ENCODE data around the gene EFCAB7. TPM values are rescaled to one million over a fixed set of nuclear protein-coding genes. Genes with fewer than 3 reads are reported as not detected.

EFCAB7 gene, protein sequence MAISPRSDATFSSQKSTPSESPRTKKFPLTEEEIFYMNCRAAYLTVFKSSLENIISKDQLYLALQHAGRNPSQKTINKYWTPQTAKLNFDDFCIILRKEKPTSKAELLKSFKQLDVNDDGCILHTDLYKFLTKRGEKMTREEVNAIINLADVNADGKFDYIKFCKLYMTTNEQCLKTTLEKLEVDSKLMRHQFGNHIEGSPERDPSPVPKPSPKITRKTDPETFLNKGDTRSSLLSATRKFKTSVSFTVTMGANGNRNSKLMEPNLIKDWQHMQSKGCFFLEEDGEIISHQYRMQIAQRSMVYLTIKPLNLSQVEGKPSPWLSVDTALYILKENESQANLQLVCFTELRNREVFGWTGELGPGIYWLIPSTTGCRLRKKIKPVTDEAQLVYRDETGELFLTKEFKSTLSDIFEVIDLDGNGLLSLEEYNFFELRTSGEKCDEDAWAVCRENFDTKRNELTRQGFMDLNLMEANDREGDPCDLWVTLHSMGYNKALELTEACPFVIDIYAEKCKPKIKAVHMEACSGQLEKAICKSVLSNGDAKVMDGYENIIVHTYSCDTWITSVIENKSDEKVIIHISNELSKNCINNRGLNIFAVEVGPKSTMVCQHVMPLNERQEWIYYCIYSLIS
- total RNA-seq = 1 to 10 TPM; 5.6 to 5.8 TPM

DNA sequence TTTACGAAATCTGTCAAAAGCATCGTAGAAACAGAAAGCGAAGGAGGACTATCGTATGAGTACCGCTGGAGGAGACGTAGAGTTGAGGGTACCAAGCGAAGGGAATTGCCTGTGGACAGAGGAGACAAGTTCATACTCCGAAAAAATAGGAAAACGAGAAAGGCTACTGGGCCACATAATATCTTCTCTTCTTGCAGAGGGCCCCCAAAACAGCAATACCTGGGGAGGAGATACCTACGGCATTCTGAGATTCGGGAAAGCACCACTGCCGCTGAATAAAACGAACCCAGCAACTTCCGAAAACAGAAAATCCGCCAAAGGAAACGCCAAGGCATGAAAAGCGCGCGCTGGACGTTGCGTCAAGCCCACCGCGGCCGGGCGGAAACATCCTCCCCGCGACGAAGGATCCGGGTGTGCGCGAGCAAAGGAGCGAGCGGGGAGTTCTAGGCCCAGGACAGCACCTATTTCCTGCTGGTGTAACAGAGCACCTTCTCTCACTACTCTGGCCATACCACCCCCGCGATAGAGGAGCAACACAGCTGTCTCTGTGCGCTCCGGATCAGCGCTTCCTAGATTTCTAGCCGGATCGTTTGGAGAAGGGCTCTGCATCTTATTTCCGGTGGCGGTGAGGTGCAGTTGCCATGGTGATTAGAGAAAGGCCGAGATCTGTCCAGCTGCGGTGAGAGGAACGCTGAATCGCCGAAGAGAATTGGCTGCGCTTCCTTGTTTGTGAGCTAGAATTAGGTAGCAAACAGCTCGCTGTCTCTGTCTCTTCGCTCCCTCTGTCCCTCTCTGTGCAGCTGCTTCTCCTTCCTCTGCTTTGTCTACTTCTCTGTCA is at the start of gene EFCAB7, which contains the start of gene ITGB3BP:
Gene EFCAB7 (plus strand): TSS at position 635 of the 838 bp plus-strand sequence. CDS start 2,048 bp downstream, outside the sequence.
Gene ITGB3BP (minus strand): TSS at position 335 of the 838 bp plus-strand sequence. CDS start 92 bp downstream, at position 243.
- POLR2A ChIA-PET = interaction anchor here (0.5 to 2.1 kb wide), 3 partner anchors 70 to 832 kb away, joined by 3 to 8 read pairs (median 4); partner anchors contain the start of gene PGM1
- Mint-ChIP-seq H3K36me3 (peaks cover 3% of the 10 kb centered on the region), H3K4me1 (ENCODE audit: low read depth) (peaks cover 27% of the 10 kb centered on the region), H3K9me3 (no peaks in the 10 kb centered on the region), H3K27me3 (no peaks in the 10 kb centered on the region), H3K4me3 (peak within 1 kb of the TSS; percentile 94), H3K27ac (peak within 1 kb of the TSS; percentile 94)
- CTCF ChIA-PET = interaction anchor here (0.6 to 0.9 kb wide), 2 partner anchors 21 to 682 kb away, joined by 3 read pairs; no protein-coding TSS in a partner anchor
- intact Hi-C loops (cut with micrococcal nuclease) = loop anchor here (1.0 to 10.0 kb wide), 5 partner anchors 70 to 1542 kb away; partner anchors contain the start of genes ALG6, FOXD3 and PGM1
- DNase-seq = peak; percentile 89

DNA sequence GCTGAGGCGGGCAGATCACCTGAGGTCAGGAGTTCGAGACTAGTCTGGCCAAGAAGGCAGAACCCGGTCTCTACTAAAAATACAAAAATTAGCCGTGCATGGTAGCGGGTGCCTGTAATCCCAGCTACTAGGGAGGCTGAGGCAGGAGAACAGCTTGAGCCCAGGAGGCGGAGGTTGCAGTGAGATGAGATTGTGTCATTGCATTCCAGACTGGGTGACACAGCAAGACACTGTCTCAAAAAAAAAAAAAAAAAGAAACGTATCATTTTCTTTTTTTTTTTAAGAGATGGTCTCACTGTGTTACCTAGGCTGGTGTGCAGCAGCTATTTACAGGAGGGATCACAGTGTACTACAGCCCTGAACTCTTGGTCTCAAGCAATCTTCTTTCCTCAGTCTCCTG is 47.6 kb upstream of the EFCAB7 start:
- H3K4me1 Mint-ChIP-seq (ENCODE audit: low read depth) = no peaks in the 10 kb centered on the region
- H3K27me3 Mint-ChIP-seq = no peaks in the 10 kb centered on the region
- no peak overlapping the region for H3K4me3 Mint-ChIP-seq
- peaks cover 4% of the 10 kb centered on the region for H3K9me3 Mint-ChIP-seq
- H3K36me3 Mint-ChIP-seq = peaks cover 15% of the 10 kb centered on the region
- intact Hi-C loops (cut with micrococcal nuclease) = no loop called here
- CTCF ChIA-PET = no interaction called here
- POLR2A ChIA-PET = no interaction called here
- no peak for DNase-seq
- no peak overlapping the region for H3K27ac Mint-ChIP-seq

DNA sequence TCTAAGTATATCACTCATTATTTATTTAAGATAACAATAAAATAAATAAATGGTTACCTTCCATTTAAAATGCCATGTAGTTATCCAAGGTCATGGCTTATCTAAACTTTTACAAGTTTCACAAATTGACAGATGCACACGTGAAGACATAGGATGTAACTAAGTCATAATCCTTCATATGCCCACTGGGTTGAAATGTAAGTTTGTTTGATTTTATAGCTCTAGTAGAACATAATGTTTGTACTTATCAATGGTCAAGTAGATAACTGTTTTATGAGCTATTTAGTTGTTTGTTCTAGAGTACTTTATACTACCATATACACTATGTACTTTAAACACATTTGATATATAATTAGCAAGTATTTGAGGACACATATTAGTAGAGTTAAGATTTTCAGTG is 43.3 kb upstream of the EFCAB7 start:
- Mint-ChIP-seq H3K36me3 (peaks cover 8% of the 10 kb centered on the region), H3K27me3 (no peaks in the 10 kb centered on the region), H3K9me3 (no peaks in the 10 kb centered on the region), H3K4me3 (no peak overlapping the region), H3K4me1 (ENCODE audit: low read depth) (no peaks in the 10 kb centered on the region), H3K27ac (no peak overlapping the region)
- ChIA-PET POLR2A (no interaction called here), CTCF (no interaction called here)
- intact Hi-C loops (cut with micrococcal nuclease) = no loop called here
- DNase-seq = no peak

DNA sequence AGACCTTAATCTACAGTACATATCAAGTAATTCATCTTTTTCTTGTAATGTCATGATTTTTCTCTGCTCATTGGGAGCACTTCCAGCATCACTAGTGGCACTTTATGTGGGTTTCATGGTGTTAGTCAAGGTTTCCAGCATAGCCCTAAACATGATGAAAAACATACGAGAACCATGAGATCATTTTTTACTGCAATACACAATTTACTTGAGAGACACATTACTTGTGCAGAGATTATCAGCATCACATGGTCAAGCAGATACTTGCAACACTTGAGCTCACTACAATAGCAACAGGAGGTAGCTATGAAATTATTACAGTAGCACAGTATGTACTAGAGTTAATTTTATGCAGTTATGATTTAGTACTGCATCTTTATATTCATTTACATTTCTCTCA is 36.7 kb upstream of the EFCAB7 start:
- H3K4me1 Mint-ChIP-seq (ENCODE audit: low read depth) = no peaks in the 10 kb centered on the region
- CTCF ChIA-PET = no interaction called here

DNA sequence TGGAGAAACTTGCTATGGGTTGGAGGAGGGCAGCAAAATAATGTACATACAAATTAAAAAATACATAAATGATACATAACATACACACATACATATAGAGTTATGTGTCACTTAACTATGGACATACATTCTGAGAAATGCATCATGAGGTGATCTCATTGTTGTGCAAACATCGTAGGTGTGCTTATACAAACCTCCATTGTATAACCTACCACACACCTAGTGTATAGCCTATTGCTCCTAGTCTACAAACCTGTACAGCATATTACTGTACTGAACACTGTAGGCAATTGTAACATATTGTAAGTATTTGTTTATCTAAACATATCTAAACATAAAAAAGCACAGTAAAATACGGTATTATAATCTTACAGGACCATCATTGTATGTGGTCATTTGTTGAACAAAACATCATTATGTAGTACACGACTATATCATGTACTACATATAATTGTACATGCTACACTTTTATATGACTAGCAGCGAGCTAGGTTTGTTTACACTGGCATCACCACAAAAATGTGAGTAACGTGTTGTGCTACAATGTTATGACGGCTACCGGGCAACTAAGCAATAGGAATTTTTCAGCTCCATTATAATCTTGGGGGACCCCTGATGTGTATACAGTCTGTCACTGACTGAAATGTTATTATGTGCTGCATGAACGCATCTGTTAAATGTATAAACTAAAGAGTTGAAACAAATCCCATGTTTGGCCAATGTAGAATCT is 35.8 kb upstream of the EFCAB7 start:
- peaks cover 4% of the 10 kb centered on the region for H3K36me3 Mint-ChIP-seq
- no peak overlapping the region for H3K27ac Mint-ChIP-seq

More for the DNA sequence above, 36.7 kb upstream of the EFCAB7 start:
- H3K27ac Mint-ChIP-seq = no peak overlapping the region
- intact Hi-C loops (cut with micrococcal nuclease) = no loop called here
- H3K9me3 Mint-ChIP-seq = no peaks in the 10 kb centered on the region
- peaks cover 4% of the 10 kb centered on the region for H3K36me3 Mint-ChIP-seq
- POLR2A ChIA-PET = no interaction called here
- no peaks in the 10 kb centered on the region for H3K27me3 Mint-ChIP-seq
- no peak overlapping the region for H3K4me3 Mint-ChIP-seq
- DNase-seq = no peak

DNA sequence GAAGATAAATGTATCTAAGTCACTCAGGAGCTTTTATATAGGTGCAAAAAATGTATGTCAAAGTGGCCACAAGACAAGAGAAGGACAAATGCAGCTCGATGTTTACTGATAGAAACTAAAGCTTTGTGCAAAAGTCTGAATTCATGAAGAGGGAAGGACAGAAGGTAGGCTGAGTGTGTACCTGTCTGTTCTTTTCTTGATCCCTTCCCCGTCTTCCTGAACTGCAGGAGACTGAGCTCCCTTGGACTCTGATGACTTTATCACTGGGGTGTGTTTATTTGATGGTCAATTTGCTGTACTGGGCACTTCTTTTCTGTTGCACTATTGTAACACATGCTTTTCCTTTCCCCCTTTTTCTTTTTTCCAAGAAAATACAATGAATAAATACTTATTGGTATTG is 25.7 kb upstream of the EFCAB7 start:
- ChIA-PET POLR2A (no interaction called here), CTCF (no interaction called here)
- H3K36me3 Mint-ChIP-seq = peaks cover 17% of the 10 kb centered on the region
- no peak for DNase-seq
- H3K4me1 Mint-ChIP-seq (ENCODE audit: low read depth) = peaks cover 2% of the 10 kb centered on the region
- intact Hi-C loops (cut with micrococcal nuclease) = no loop called here
- no peak overlapping the region for H3K4me3 Mint-ChIP-seq
- H3K27me3 Mint-ChIP-seq = no peaks in the 10 kb centered on the region
- H3K27ac Mint-ChIP-seq = no peak overlapping the region
- peaks cover 2% of the 10 kb centered on the region for H3K9me3 Mint-ChIP-seq

More for the DNA sequence above, 35.8 kb upstream of the EFCAB7 start:
- Mint-ChIP-seq H3K9me3 (no peaks in the 10 kb centered on the region), H3K4me3 (no peak overlapping the region), H3K4me1 (ENCODE audit: low read depth) (no peaks in the 10 kb centered on the region), H3K27me3 (no peaks in the 10 kb centered on the region)
- intact Hi-C loops (cut with micrococcal nuclease) = no loop called here
- POLR2A ChIA-PET = no interaction called here
- no peak for DNase-seq
- CTCF ChIA-PET = no interaction called here

DNA sequence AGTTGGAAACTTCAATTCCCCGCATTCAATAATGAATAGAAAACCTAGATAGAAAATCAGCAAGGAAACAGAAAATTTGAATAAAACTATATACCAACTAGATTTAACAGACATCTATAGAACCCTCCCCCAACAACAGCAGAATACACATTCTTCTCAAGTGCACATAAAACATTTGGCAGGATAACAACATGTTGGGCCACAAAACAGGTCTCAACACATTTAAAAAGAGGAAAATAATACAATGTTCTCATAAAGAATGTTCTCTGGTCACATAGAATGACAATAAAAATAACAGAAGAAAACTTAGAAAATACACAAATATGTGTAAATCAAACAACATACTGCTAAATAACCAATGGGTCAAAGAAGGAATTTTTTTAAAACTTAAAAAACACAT is 25.2 kb upstream of the EFCAB7 start:
- peaks cover 2% of the 10 kb centered on the region for H3K9me3 Mint-ChIP-seq
- H3K36me3 Mint-ChIP-seq = peaks cover 17% of the 10 kb centered on the region
- peaks cover 2% of the 10 kb centered on the region for H3K4me1 Mint-ChIP-seq (ENCODE audit: low read depth)
- DNase-seq = no peak
- ChIA-PET POLR2A (no interaction called here), CTCF (no interaction called here)
- H3K27me3 Mint-ChIP-seq = no peaks in the 10 kb centered on the region
- no peak overlapping the region for H3K27ac Mint-ChIP-seq
- intact Hi-C loops (cut with micrococcal nuclease) = no loop called here
- no peak overlapping the region for H3K4me3 Mint-ChIP-seq

DNA sequence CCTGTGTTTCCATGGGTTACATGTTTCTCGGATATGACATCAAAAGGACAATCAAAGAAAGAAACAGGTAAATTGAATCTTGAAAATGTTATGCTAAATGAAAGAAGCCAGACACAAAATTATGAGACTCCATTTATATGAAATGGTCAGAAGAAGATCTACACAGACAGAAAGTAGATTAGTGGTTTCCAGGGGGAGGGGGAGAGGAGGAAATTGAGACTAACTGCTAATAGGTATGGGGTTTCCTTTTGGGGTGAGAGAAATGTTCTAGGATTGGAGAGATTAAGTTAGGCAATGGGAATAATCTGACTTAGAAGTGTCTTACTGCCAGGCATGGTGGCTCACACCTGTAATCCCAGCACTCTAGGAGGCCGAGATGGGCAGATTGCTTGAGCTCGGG is 22.1 kb upstream of the EFCAB7 start:
- no peak overlapping the region for H3K4me3 Mint-ChIP-seq
- no peaks in the 10 kb centered on the region for H3K27me3 Mint-ChIP-seq
- CTCF ChIA-PET = no interaction called here
- no peak for DNase-seq
- H3K27ac Mint-ChIP-seq = no peak overlapping the region
- peaks cover 2% of the 10 kb centered on the region for H3K4me1 Mint-ChIP-seq (ENCODE audit: low read depth)
- H3K36me3 Mint-ChIP-seq = peaks cover 29% of the 10 kb centered on the region
- POLR2A ChIA-PET = no interaction called here
- intact Hi-C loops (cut with micrococcal nuclease) = no loop called here
- peaks cover 6% of the 10 kb centered on the region for H3K9me3 Mint-ChIP-seq

DNA sequence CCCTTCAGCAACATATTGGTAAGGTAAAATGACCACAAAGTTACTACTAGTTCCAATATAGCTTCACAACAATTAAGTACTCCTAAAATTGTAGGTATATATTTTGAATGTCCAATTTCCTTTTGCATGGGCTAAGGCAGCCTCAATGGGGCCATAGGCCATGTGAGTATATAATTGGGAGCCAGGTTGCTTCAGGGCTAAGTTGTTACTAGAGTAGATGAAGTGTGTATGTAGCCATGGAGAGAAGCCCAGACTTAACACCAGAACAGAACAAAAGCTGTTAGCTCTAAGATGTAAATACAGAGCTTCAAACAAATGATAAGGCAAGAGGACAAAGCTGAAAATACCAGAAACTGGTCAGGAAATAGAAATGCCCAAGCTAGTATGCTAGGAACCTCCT is 16.5 kb upstream of the EFCAB7 start:
- intact Hi-C loops (cut with micrococcal nuclease) = no loop called here
- DNase-seq = no peak
- Mint-ChIP-seq H3K4me1 (ENCODE audit: low read depth) (peaks cover 3% of the 10 kb centered on the region), H3K36me3 (peaks cover 25% of the 10 kb centered on the region), H3K27me3 (no peaks in the 10 kb centered on the region), H3K9me3 (peaks cover 4% of the 10 kb centered on the region), H3K27ac (no peak overlapping the region), H3K4me3 (no peak overlapping the region)
- POLR2A ChIA-PET = no interaction called here
- CTCF ChIA-PET = interaction anchor here (0.9 kb wide), 1 partner anchor 180 kb away, joined by 3 read pairs; no protein-coding TSS in a partner anchor

DNA sequence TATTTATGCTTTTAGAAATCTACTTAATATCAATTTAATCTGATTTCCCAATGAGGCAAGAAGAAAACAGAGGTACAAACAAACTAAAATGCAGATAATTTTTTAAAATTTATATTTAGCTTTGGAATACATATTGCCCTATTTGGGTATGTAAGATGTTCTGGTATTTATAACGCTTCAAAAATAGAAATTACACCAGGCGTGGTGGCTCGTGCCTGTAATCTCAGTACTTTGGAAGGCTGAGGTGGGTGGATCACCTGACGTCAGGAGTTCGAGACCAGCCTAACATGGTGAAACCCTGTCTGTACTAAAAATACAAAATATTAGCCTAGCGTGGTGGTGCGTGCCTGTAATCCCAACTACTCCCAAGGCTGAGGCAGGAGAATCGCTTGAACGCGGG is 13.6 kb upstream of the EFCAB7 start:
- no peaks in the 10 kb centered on the region for H3K27me3 Mint-ChIP-seq
- H3K9me3 Mint-ChIP-seq = peaks cover 2% of the 10 kb centered on the region
- intact Hi-C loops (cut with micrococcal nuclease) = no loop called here
- ChIA-PET POLR2A (no interaction called here), CTCF (no interaction called here)
- no peak overlapping the region for H3K27ac Mint-ChIP-seq
- H3K4me3 Mint-ChIP-seq = no peak overlapping the region
- peaks cover 3% of the 10 kb centered on the region for H3K4me1 Mint-ChIP-seq (ENCODE audit: low read depth)
- DNase-seq = no peak
- H3K36me3 Mint-ChIP-seq = peaks cover 24% of the 10 kb centered on the region

DNA sequence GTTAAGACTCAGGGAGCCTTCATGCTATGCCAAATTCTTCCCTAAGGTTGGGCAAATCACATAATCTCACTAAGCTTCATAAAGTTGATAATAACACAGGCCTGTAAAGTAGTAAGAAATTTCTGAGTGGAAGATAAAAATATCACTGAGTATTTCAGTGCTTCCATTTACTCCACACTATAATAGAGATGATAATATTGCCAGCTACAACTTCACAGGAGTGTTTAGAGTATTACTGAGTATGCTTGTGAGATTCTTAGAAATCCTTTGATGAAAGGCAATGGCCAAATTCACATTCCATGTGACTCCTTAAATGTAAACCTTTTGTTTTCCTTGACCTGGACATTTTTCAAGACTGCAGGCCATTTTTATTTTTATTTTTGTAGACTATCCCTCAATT is 10.7 kb upstream of the EFCAB7 start:
- peaks cover 11% of the 10 kb centered on the region for H3K36me3 Mint-ChIP-seq
- H3K4me1 Mint-ChIP-seq (ENCODE audit: low read depth) = peaks cover 3% of the 10 kb centered on the region
- no peaks in the 10 kb centered on the region for H3K27me3 Mint-ChIP-seq
- no peaks in the 10 kb centered on the region for H3K9me3 Mint-ChIP-seq
- H3K4me3 Mint-ChIP-seq = no peak overlapping the region
- ChIA-PET POLR2A (no interaction called here), CTCF (no interaction called here)
- intact Hi-C loops (cut with micrococcal nuclease) = no loop called here
- no peak overlapping the region for H3K27ac Mint-ChIP-seq
- no peak for DNase-seq

DNA sequence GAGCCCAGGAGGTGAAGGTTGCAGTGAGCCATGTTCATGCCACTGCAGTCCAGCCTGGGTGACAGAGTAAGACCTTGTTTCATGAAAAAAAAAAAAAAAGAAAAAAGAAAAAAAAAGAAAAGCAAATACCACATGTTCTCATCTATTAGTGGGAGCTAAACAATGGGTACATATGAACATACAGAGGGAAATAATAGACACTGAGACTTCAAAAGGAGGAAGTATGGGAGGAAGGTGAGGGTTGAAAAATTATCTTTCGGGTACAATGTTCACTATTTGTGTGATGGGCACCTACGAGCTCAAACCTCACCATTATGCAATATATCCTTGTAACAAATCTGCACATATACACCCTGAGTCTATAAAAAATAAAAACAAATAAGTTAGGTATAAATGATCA is 6.7 kb upstream of the EFCAB7 start:
- no peak for DNase-seq
- Mint-ChIP-seq H3K36me3 (peaks cover 8% of the 10 kb centered on the region), H3K4me3 (no peak overlapping the region), H3K27me3 (no peaks in the 10 kb centered on the region), H3K9me3 (no peaks in the 10 kb centered on the region), H3K4me1 (ENCODE audit: low read depth) (peaks cover 8% of the 10 kb centered on the region), H3K27ac (no peak overlapping the region)
- CTCF ChIA-PET = no interaction called here
- POLR2A ChIA-PET = no interaction called here
- intact Hi-C loops (cut with micrococcal nuclease) = no loop called here
